ENCODE results near the gene BCCIP.

Gene BCCIP

DNA sequence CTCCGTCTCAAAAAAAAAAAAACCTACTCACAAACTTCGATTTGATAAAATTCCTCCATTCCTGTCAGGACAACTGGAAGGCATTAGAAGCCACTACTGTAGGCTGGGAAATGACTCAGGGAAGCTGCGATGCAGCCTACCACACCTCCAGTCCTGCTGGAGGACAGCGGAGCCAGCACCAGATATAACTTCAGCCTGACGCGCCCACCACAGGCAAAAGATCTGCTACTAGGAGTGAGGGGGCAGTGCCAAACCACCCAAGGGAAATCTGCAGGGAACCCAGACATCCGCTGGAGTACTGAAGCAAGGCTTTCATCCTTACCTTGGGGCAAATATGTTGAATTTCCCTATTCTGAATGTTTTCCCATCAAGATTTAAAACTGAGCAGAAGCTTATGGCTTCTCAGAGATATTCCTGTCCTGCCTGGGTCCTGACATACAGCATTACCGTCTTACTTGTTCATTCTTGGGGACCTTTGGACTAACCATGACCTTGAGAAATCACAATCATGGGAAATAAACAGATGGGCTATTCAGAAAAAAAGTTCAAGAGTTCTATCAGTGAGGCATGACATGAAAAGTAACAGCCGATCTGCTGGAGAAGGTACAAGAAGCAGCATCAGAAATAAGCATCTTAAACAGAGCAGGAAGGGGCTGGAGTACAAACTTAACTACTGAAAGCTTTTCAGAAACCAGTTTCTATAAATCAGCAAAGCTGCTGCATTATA is 20.4 kb downstream of the BCCIP start:
- DNase-seq (ENCODE audit: low read depth in 2 of 2, low spot score in 1 of 2): no peak

DNA sequence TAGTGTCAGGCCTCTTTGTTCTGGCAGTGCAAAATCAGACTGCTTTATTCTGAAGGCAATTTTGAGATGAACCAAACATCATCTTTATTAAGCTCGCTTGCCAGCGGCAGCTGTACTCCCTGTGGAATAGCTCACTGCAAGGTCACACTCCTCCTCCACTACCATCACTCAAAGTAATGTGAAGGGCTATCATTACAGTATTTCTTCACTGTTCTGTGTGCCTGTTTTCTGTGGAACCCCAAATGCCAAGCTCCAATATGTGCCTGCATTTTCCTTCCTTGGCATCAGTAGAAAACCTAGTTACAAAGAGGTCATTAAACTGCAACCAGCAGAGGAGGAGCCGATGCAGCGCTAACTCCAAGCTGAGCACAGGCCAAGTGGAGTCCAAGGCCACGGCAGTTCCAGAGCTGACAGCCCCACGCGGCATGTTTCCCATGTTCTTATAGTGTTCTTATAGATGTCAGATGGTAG is 21.4 kb downstream of the BCCIP start:
- DNase-seq (ENCODE audit: low read depth in 2 of 2, low spot score in 1 of 2): no peak

DNA sequence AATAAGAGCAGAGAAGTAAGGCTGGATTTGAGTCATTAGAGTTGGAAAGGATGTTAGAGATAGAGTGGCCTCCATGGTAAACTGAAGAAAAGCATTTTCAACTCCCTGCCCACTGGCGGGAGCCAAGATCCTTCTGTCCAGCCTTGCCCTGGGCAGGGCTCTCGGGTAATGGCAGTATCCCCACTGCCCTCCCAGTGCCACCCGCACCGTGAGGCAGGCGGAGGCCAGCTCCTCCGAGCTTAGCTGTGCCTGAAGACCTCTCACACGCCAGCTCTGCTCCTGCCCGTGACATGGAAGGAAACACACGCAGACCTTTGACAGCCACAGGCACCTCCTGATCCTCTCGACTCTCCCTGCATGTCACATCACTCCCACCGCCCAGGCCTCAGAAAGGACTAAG is 22.3 kb downstream of the BCCIP start:
- DNase-seq (ENCODE audit: low read depth in 2 of 2, low spot score in 1 of 2): no peak

DNA sequence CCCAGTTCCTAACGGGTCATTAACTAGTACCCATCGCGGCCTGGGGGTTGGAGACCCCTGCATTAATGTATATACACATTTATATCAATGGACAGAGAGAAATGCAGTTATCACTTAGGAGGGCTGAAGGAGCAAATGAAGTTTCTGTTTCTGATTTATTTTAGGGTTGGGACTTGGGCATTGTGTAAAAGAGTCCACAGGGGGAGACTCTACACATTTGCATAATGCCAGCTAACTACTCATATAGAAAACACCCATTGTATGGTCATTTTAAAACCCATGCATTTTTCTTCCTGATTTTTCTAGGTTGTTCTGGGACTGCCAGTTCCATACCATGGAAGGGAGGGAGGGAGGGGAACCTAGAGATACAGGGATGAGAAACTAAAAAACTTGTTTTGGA is 23.5 kb downstream of the BCCIP start:
- no peak for DNase-seq (ENCODE audit: low read depth in 2 of 2, low spot score in 1 of 2)

DNA sequence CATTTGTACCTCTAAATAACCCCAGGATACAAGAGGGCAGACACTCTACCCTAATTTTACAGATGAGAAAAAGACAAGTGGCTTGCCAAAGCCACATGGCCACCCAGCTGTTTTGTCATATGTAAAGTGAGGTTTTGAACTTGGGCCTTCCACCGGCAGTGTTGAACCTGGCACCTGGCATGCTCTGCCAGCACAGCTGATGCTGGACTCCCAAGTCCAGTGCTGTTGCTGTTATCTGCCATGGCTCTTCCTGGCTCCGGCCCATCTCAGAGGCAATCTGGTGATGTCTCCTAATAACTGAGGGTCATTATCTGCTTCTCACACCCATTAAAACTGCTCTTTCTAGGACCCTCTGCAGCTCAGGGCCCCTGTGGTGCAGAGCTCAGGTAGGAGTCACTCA is 25.0 kb downstream of the BCCIP start:
- no peak for DNase-seq (ENCODE audit: low read depth in 2 of 2, low spot score in 1 of 2)

DNA sequence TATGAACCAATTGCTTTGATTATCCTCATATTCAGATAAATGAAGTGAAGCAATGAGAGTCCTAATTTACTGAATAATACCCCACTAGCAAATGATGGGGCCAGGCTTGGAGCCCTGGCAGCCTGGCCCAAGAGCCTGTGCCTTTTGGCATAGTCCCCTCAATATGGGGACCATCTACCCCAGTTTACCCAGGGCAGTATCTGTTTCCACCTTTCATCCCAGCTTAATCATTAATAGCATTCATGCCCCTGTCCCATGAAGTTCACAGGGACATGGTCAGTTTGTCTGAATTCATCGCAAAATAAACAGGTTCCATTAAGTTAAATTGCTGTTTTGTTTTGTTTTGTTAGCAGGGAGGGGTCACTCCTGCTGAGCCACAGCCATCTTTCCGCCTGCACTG is 25.5 kb downstream of the BCCIP start:
- no peak for DNase-seq (ENCODE audit: low read depth in 2 of 2, low spot score in 1 of 2)

DNA sequence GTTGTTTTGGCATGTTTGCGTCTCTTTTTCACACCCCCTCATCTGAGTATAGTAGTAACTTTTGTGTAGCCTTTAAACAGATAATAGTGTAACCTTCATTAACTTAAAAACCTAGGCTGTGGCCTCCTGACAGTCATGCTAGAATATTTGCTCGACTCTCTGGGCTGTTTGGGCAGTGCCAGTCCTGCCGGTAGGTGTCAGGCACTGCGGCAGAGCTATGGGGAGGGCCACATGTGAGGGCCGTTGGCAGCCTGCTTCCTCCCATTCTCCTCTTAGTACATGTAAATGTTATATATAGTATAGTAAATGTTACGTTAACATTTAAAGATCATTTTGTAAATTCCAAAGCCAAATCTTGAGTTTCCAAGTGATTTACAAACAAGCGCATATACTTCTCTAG is 26.1 kb downstream of the BCCIP start:
- DNase-seq (ENCODE audit: low read depth in 2 of 2, low spot score in 1 of 2): no peak

DNA sequence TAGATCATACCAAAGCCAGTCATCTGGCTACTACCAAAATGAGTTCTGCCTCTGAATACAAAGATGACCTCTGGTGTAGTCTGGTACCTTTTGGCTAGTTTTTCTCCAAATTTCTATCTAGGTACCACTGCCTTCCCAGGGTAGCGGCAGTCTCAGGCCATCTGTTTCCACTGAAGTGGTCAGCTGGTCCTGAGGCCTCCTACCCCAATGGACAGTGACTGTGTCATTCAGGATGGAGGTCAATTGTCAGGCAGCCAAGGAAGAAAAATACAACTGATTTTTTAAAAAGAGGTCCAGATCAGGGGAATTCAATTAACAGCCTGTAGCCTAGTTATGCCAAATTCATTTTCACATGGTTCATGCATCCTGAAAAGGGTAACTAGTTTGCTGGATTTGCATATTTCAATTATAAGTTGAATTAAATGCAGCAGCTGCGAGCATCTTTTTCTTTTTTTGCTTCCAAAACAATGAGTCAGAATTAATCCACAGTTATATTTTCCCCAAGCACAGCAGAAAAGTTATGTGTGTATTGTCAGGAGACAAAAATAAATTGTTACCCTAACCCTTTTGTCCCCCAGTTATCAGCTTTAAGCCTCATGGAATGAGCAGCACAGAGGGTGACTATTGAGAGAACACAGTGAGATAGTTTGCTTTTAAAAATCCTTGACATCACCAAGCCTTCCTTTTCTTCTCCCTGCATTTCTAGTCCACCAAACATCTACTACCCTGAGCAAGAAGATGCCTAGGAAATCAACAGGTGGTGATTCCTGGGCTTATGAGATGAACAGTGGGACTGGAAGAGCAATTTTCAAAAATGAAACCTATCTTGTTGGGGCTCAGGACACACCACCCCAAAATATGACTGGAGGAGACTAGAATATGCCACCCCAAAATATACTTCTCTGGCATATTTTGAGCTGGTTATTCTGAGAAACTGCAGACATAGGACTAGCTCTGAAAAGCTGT is 27.7 kb downstream of the BCCIP start:
- no peak for DNase-seq (ENCODE audit: low read depth in 2 of 2, low spot score in 1 of 2)

DNA sequence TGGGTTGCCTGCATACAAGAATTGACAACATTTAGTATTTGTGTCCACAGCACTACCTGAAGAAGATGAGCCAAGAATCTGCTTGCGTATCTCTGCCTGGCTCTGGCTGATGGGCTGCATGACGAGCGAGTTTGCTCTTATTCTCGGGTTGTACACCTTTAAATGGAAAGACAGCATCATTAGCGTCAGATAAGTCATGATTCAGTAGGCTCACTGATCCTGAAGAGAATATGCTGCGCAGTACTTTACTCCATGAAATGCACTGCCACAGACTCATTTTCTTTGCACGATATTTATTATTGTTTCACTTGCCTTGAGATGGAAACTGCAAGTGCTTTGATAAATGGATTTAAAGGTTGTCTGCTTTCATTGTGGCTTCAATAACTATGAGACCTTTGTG is 29.1 kb downstream of the BCCIP start:
- DNase-seq (ENCODE audit: low read depth in 2 of 2, low spot score in 1 of 2): no peak

DNA sequence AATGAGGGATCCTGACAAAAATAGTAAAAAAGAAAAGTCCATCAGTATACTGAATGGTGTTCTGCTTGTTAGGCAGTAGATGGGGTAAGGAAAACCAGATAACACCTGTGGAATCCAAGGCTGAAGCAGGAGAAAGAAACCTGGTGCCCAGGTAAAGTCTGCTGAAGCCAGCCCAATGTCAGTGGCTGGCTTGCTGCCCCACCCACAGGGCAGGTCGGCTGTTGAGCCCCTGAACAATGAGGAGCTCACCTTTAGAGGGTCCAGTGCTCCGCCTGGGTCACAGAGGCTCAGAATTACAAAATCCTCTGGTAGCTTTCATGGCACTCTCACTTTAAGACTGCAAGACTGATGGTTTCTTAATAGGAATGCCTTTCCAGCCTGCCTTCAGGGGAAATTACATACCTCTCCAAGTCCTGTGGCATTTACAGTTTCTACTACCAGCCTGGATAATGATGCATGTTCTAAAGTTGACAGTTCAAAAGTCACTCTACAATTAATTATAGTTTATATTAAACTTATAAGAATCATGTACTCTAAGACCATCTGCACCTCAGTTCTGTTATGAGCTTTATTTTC is 33.9 kb downstream of the BCCIP start:
- DNase-seq (ENCODE audit: low read depth in 2 of 2, low spot score in 1 of 2): no peak

DNA sequence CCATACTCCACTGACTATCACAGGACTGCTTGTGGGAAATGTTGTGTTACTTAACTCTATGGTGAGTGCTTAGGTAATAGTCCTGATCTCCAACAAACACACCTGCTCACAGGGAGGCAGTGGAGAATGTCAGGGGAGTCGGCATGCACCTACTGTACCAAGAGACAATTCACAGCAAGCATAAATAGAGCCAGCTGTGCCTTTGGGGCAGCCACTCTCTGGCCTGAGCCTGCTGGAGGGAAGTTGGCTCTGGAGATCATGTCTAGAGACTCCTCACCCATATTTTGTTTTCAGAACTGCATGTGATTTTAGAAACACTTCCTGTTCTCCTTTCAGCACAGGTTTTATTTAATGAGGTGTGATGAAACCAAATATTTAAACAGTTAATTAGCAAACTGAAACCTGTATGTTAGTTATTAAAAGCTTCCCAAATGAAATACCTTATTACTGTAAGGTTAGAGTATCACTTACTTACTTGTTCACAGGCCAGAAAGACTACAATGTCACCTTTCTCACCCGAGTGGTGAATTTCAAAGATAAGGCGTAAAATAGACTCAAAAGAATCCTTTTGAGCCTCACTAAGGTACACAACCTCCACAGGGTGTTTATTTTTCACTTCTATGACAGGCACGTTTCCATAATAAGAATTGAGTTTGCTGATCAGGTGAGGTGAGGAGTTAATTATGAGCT is 35.9 kb downstream of the BCCIP start:
- no peak for DNase-seq (ENCODE audit: low read depth in 2 of 2, low spot score in 1 of 2)

DNA sequence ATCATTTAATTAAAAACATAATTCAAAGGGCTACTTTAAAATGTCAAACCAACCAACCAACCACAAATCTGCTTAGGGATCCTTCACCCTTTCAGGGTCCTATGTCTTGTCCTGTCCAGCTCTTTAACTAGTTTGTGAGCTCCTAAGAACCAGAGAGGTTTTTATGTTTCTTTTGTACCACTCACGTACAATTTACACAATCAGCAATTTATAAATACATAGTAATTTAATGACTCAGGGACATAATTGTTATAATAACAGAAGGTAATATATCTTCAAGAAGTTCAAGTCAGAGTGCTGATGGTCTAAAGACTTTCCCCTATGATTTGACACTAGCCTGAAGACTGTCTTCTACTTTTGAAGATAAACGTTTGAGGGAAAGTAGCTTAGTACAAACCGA is 41.8 kb downstream of the BCCIP start:
- no peak for DNase-seq (ENCODE audit: low read depth in 2 of 2, low spot score in 1 of 2)

DNA sequence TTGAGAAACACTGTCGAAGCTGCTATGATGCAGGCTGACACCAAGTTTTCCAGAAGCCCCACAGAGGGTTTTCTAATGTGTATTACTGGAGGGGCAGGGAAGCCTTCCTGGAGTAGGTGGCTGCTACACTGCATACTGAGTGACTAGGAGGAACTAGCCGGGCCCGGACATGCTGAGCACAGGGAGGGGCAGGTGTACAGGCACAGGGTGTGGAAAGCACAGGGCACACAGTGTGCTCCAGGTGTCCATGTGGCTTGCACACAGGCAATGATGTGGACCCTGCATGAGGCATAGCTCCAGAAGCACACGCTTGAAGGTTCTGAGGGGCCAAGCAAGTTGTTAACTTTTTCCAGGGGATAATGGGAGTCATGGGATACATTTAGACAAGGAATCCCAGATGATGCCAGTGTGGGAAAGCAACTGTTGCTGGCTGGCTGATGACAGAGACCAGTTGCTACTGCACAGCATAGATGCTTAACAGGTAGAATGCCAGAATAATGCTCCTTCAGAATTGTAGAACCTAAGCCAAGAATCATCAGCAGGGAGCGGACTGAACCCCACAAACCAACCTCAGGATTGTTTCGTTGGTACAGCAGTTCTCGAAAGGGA is 43.2 kb downstream of the BCCIP start:
- DNase-seq (ENCODE audit: low read depth in 2 of 2, low spot score in 1 of 2): no peak

DNA sequence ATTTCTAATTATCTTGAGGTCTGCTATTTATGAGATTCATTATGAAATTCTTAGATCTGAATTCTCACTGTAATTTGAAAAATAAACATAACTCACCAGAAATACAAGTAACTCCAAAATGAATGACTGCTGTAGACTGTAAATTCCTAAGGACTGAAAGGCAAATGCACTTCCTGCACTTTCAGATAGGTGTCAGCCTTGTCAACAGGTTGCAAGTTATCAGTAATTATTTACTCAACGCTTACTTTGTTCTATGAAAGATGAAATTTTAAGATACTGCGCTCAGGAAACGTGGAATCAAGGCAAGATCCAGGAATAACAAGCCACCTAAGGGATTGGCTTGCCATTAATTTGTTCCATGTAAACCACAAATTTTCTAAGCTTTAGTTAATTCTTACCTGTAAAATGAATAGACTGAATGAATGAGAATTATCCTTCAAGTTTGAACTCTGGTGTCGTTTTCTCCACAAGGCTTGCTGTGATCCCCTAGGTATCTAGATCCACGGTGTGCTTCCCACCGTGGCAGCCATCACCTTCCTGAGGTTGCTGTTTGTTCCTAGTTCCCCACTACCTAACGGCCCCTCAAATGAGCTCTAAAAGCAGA is 45.1 kb downstream of the BCCIP start:
- no peak for DNase-seq (ENCODE audit: low read depth in 2 of 2, low spot score in 1 of 2)

DNA sequence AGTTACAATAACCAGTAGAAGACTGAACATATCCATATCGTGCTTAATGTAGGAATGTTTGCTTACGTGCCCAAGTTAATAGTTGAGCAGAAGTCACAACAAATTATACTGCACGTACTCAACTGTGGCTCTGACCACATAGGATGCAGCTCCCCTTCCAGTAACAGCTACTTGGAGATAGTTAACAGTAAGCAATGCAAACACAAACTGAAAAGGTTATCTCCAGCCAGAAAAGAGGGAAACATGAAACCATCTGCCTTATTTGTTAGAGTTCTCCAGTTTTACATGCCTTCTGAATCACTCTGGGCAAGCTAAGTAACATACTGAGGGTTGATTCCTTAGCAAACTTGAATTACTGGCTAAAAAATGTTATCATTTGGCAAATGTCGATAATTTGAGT is 48.0 kb downstream of the BCCIP start:
- no peak for DNase-seq (ENCODE audit: low read depth in 2 of 2, low spot score in 1 of 2)

DNA sequence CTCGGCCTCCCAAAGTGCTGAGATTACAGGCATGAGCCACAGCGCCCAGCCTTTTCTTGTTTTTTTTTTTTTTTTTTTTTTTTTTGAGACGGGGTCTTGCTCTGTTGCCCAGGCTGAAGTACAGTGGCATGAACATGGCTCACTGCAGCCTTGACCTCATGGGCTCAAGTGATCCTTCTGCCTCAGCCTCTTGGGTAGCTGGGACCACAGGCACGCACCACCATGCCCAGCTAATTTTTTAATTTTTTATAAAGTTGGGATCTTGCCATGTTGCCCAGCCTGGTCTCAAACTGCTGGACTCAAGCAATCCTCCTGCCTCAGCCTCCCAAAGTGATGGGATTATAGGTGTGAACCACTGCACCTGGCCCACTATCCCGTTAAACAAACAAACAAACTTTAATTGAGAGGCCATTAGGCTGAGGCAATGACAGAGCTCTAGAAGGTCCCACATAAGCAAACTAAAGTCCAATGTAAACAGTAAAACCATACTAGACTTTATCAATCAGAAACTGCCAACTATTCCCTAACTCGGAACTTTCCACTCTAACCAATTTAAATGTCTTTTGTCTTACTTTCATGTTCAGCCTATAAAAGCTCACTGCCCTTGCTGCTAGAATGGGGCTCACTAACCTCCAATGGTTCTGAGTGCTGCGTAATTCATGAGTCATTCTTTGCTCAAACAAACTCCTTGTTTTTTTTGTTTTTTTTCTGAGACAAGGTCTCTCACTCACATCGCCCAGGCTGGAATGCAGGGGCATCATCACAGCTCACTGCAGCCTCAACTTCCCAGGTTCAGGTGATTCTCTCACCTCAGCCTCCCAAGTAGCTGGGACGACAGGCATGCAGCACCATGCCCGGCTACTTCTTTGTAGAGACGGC is 55.9 kb downstream of the BCCIP start:
- no peak for DNase-seq (ENCODE audit: low read depth in 2 of 2, low spot score in 1 of 2)

DNA sequence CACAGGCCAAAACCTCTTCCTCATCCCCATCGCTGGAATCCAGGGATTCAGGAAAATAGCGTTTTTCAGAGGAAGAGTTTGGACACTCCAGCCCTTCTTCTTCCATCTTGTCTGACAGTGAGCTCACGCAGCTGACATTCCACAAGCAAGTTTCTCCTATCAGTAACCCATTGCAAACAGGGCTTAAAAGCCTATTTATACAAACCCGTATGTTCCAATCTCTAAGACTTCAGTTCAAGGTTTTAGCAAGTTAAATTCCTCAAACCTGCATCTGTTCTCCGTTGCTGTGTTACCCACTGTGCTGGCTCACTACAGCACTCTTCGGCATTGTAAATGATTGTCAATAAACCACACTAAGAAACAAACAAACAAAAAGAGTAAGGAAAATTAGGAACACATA is 57.4 kb downstream of the BCCIP start:
- no peak for DNase-seq (ENCODE audit: low read depth in 2 of 2, low spot score in 1 of 2)

DNA sequence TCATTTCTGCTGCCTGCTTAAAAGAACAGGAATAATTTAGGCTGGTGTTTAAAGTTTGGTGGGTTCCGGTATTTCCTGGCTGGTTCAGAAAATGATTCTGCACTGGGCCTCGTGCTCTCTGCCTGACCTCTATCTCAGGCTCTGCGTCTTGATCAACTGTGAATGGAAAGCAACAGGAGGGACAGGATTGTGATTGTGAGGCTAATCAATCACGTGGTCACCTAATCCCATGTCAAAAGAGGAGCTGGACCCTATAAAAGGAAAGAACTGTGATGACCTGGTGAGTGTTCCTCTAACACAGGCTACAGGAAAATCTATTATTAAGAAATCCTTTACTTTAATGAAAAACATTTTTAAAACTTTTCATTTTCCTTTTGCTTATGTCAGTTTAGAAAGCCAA is 57.8 kb downstream of the BCCIP start, which contains the start of gene DHX32:
Gene DHX32 (minus strand): TSS at position 101 of the 400 bp plus-strand sequence. CDS start 468 bp downstream, outside the sequence.
- no peak for DNase-seq (ENCODE audit: low read depth in 2 of 2, low spot score in 1 of 2)

DNA sequence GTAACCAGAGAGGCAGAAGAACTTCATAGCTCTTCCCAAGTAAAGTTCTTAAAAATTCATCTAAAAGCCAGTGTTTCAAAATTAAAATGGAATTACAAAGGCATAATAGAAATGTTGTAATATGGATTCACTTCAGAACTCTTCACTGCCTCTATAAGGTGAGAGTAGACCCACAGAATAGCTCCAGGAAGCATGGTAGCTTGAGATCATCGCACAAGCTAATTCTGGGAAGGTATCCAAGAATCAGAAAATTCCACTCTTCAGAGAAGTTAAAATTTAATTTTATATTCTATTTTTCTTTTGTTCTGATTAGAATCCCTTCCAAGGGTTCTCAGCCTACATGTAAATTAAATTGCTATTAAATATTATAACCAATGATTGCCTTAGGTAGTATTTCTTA is 59.2 kb downstream of the BCCIP start:
- DNase-seq (ENCODE audit: low read depth in 2 of 2, low spot score in 1 of 2): no peak
